Measurements from ENCODE around the gene AHCYL1.

The AHCYL1 gene

DNA sequence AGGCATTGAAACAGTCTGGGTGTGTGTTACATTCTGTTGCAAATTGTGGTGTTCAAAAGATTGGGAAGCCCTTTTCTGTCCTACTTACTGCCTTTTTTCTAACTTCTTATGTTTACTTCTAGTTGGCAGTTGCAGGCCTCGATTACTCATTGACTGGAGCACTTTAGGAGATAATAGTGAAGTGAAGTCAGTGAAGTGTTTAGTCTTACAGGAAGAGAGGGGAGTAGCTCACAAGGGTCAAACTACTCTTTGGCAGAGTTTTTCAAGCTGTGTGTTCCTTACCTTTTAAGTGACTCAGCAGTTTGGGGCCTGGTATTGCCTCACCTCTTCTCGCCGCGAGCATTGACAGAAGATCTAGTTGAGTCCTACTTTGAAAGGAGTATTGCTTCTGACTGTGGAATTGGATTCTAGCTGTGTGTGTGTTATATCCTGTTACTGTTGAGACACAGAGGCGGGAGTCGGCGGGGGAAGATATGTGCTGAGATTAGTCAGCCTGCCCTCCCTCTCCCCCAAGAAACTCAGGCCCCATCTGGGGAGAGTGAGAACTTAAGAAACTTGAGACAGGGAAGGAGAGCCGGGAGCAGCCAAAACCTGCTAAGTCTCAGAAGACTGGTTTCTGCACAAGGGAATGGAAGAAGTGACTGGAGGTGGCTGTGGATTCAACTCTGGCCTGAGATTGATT is 19.3 kb downstream of the AHCYL1 start:
- no peak overlapping the region for H3K9ac ChIP-seq (ENCODE audit: low read length)
- H3K4me1 ChIP-seq (ENCODE audit: insufficient read depth, low read length), result peaks cover 47% of the 10 kb centered on the region
- H3K27ac ChIP-seq (ENCODE audit: low read depth, low read length), result peak overlapping the region; percentile 59
- H3K4me3 ChIP-seq (ENCODE audit: low read depth in 1 of 2, low read length in 2 of 2), result peak overlapping the region in 1 of 2 donors; percentile 41
- H3K36me3 ChIP-seq (ENCODE audit: insufficient read depth, low read length), result peaks cover 1% of the 10 kb centered on the region
- no peaks in the 10 kb centered on the region for H3K9me3 ChIP-seq (ENCODE audit: low read length)
- H3K27me3 ChIP-seq (ENCODE audit: control insufficient read depth in 1 of 2, insufficient read depth in 2 of 2, low read length in 2 of 2), result no peaks in the 10 kb centered on the region

DNA sequence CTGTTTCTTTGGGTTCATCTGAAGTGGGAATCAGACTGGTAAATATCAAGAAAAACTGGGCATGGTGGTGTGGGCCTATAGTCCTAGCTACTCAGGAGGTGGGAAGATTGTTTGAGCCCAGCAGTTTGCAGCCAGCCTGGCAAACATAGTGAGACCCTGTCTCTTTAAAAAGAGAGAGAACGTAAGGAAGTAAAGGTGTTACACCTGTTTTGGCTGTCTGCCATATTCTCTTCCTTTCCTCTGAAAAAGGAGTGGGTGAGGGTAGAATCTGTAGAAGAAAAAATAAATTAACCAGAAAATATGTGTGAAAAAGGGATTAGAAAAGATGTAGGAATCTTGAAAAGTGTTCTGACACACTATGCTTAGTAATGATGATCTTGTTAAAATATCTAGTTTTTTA is 20.0 kb downstream of the AHCYL1 start:
- no peak overlapping the region for H3K9ac ChIP-seq (ENCODE audit: low read length)
- H3K27ac ChIP-seq (ENCODE audit: low read depth, low read length), result peak overlapping the region; percentile 59
- H3K36me3 ChIP-seq (ENCODE audit: insufficient read depth, low read length), result peaks cover 8% of the 10 kb centered on the region
- H3K27me3 ChIP-seq (ENCODE audit: control insufficient read depth in 1 of 2, insufficient read depth in 2 of 2, low read length in 2 of 2), result no peaks in the 10 kb centered on the region
- no peaks in the 10 kb centered on the region for H3K9me3 ChIP-seq (ENCODE audit: low read length)
- peaks cover 47% of the 10 kb centered on the region for H3K4me1 ChIP-seq (ENCODE audit: insufficient read depth, low read length)
- peak overlapping the region in 1 of 2 donors; percentile 41 for H3K4me3 ChIP-seq (ENCODE audit: low read depth in 1 of 2, low read length in 2 of 2)

DNA sequence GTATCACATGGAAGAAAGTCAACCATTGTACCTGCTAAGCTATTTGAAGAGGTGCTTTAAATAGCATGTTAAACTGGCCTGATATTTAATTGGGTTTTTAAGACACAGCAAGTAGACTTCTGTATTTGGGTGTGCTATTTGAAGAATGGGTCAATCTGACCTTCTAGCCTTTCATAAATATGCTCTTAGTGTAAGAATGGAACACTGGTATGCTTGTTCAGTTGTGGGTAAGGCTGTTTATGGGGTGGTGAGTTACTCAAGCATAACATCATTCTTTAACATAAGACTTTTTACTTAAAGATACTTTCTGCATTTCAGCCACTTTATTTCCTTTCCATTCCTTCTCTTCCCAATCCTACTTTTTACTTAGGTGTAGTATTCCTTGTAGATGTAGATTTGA is 21.4 kb downstream of the AHCYL1 start:
- H3K4me3 ChIP-seq (ENCODE audit: low read depth in 1 of 2, low read length in 2 of 2), result no peak overlapping the region
- peaks cover 48% of the 10 kb centered on the region for H3K4me1 ChIP-seq (ENCODE audit: insufficient read depth, low read length)
- H3K36me3 ChIP-seq (ENCODE audit: insufficient read depth, low read length), result peaks cover 20% of the 10 kb centered on the region
- H3K9ac ChIP-seq (ENCODE audit: low read length), result no peak overlapping the region
- no peaks in the 10 kb centered on the region for H3K27me3 ChIP-seq (ENCODE audit: control insufficient read depth in 1 of 2, insufficient read depth in 2 of 2, low read length in 2 of 2)
- no peaks in the 10 kb centered on the region for H3K9me3 ChIP-seq (ENCODE audit: low read length)
- no peak overlapping the region for H3K27ac ChIP-seq (ENCODE audit: low read depth, low read length)

DNA sequence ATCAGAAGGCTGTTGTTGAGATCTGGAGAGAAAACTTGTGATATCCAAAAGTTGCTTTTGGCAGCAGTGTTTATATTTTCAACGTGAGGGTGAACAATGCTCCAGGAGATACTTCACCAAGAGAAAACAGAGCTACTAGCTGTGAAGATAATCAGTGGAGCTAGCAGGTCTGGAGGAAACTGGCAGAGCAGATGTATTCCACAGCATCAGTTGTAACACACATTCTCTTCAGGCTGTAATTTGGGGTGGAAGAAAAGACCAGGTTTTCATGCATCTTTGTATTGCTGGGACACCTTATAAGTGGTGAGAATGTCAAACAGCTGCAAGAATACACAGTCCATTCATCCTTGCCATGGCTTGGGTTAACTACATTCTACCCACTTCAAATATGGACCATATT is 22.0 kb downstream of the AHCYL1 start:
- H3K4me3 ChIP-seq (ENCODE audit: low read depth in 1 of 2, low read length in 2 of 2), result no peak overlapping the region
- peaks cover 54% of the 10 kb centered on the region for H3K4me1 ChIP-seq (ENCODE audit: insufficient read depth, low read length)
- H3K9ac ChIP-seq (ENCODE audit: low read length), result no peak overlapping the region

DNA sequence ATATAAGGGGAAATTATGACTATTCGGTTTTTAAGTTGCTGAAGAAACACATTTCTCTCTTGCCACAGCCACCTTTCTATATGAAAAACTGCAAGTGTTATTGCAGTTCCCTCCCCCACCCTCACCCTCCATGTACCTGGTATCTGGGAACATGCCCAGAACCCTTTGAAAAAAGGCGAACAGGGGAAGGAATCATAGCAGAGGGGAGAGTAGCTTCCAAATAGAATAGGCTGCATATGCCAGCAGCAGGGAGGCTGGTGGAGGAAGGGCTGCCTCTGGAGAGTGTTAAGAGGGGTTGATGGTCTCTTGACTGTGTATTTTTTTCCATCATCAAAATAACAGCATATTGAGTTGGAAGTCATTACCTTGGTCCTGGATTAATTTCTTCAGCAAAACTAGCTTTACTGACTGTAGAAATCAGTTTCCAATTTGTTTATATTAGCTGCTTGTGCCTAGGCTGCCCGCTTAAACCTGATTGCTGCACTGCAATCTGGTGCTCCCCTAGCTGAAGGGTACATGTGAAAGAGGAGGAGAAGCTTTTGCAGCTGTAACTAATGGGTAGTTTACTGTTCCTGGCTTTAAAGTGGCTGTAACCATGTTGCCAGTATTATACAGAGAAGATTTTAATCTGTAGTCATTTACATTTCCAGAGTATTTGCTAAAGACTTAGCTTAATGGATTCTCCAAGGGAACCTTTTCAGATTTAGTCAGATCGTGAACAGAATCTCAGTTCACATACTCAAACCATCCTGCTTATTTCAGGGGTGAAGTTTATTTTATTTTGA is 22.7 kb downstream of the AHCYL1 start:
- no peaks in the 10 kb centered on the region for H3K9me3 ChIP-seq (ENCODE audit: low read length)
- peaks cover 33% of the 10 kb centered on the region for H3K36me3 ChIP-seq (ENCODE audit: insufficient read depth, low read length)
- no peaks in the 10 kb centered on the region for H3K27me3 ChIP-seq (ENCODE audit: control insufficient read depth in 1 of 2, insufficient read depth in 2 of 2, low read length in 2 of 2)
- H3K4me3 ChIP-seq (ENCODE audit: low read depth in 1 of 2, low read length in 2 of 2), result no peak overlapping the region
- no peak overlapping the region for H3K9ac ChIP-seq (ENCODE audit: low read length)
- H3K4me1 ChIP-seq (ENCODE audit: insufficient read depth, low read length), result peaks cover 60% of the 10 kb centered on the region
- H3K27ac ChIP-seq (ENCODE audit: low read depth, low read length), result peak overlapping the region; percentile 57

More for the DNA sequence above, 22.0 kb downstream of the AHCYL1 start:
- Histone ChIP-seq H3K27ac (ENCODE audit: low read depth, low read length) (peak overlapping the region; percentile 57), H3K36me3 (ENCODE audit: insufficient read depth, low read length) (peaks cover 26% of the 10 kb centered on the region), H3K9me3 (ENCODE audit: low read length) (no peaks in the 10 kb centered on the region), H3K27me3 (ENCODE audit: control insufficient read depth in 1 of 2, insufficient read depth in 2 of 2, low read length in 2 of 2) (no peaks in the 10 kb centered on the region)

DNA sequence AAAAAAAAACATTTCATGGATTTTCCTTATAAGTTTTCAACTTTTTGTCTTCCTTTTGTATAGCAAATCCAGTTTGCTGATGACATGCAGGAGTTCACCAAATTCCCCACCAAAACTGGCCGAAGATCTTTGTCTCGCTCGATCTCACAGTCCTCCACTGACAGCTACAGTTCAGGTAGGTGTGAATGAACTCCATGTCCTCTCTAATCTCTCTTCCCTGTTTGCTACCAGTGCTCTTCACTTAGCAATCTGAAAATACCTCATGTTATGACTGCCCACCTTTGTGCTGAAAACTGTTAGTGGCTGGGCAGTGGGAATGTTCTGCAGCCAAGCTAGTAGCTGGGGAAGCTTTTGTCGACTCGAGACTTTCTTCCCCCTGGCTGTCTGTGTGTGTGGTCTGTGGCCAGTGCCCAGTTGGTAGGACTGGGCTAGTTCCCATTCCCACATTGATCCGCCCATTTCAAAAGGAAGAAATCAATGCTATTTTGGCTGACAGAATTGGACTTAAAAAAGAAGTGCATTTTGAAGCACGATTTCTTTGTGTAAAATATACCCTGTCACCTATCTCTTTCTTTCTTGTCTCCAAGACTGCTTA is 24.5 kb downstream of the AHCYL1 start:
- no peak overlapping the region for H3K4me3 ChIP-seq (ENCODE audit: low read depth in 1 of 2, low read length in 2 of 2)
- peaks cover 45% of the 10 kb centered on the region for H3K36me3 ChIP-seq (ENCODE audit: insufficient read depth, low read length)
- H3K27me3 ChIP-seq (ENCODE audit: control insufficient read depth in 1 of 2, insufficient read depth in 2 of 2, low read length in 2 of 2), result no peaks in the 10 kb centered on the region
- H3K9ac ChIP-seq (ENCODE audit: low read length), result no peak overlapping the region
- no peak overlapping the region for H3K27ac ChIP-seq (ENCODE audit: low read depth, low read length)
- H3K4me1 ChIP-seq (ENCODE audit: insufficient read depth, low read length), result peaks cover 50% of the 10 kb centered on the region
- H3K9me3 ChIP-seq (ENCODE audit: low read length), result no peaks in the 10 kb centered on the region

DNA sequence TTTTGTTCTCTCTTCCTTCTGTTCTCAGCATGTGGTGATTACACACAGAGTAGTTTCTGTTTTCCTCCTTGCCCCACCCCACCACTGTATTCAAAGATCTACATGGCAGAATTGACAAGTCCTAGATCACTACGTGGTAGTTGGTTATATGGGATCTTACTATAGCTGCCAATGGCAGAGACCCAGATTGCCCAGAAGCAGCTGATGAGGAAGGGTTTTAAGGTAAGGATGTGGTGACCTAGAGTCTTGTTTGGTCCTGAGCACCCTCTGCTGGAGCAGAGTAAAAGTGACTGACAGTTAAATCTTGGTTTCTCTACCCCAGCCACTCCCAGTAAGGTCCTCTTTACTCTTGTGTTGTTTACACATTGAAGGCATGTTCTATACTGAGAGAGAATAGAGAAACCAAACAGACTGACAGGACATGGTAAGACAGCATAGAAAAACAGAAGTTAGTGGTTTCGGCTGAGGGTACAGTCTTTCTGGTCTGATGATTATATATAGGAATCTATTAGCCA is 27.0 kb downstream of the AHCYL1 start:
- peaks cover 70% of the 10 kb centered on the region for H3K36me3 ChIP-seq (ENCODE audit: insufficient read depth, low read length)
- H3K27me3 ChIP-seq (ENCODE audit: control insufficient read depth in 1 of 2, insufficient read depth in 2 of 2, low read length in 2 of 2), result no peaks in the 10 kb centered on the region
- H3K9me3 ChIP-seq (ENCODE audit: low read length), result no peaks in the 10 kb centered on the region
- H3K27ac ChIP-seq (ENCODE audit: low read depth, low read length), result no peak overlapping the region
- H3K4me3 ChIP-seq (ENCODE audit: low read depth in 1 of 2, low read length in 2 of 2), result no peak overlapping the region
- peaks cover 24% of the 10 kb centered on the region for H3K4me1 ChIP-seq (ENCODE audit: insufficient read depth, low read length)
- no peak overlapping the region for H3K9ac ChIP-seq (ENCODE audit: low read length)

DNA sequence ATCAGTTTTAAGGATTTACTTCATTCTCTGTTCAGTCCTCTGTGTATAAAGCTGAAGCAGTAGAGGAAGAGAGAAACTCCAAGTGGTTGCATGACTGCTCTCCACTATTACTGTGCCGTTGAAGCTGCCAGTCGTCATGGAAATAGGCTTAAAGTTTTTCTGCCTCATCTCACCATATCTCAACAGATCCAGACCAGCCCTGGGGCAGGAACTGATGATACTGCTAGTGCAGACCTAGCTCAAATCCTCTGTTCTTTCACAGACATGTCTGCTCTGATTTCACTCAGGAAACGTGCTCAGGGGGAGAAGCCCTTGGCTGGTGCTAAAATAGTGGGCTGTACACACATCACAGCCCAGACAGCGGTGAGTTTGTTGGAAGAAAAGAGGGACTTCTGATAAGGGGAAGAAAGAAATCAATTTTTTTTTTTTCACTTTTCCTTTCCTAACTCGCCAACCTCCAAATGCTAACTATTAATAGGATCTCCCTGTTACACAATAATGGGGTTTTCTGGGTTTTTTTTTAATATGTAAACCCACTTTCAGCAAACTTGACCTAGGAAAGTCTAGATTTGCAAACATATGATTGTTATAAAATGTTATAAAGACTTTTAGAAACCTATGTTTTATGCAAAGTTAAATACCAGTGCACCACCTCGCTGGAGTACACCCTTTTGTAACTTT is 27.7 kb downstream of the AHCYL1 start:
- no peak overlapping the region for H3K27ac ChIP-seq (ENCODE audit: low read depth, low read length)
- no peak overlapping the region for H3K4me3 ChIP-seq (ENCODE audit: low read depth in 1 of 2, low read length in 2 of 2)
- H3K36me3 ChIP-seq (ENCODE audit: insufficient read depth, low read length), result peaks cover 76% of the 10 kb centered on the region

DNA sequence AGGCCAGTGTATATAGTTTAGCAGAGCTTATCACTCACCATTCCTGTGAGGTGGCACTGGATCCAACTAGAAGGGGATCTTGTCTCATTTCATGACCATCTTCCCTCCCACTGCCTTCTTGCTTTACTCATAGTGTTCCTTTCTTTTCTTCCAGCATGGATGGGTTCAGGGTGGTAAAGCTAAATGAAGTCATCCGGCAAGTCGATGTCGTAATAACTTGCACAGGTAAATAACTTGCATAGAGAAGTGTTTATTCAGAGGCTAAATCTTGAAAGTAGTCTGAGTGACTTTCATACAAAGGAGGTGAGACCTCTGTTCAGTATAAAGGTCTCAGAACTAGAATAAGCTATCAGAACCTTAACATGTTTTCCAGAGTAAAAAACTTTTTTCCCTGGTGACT is 33.2 kb downstream of the AHCYL1 start:
- Histone ChIP-seq H3K27ac (ENCODE audit: low read depth, low read length) (no peak overlapping the region), H3K36me3 (ENCODE audit: insufficient read depth, low read length) (peaks cover 93% of the 10 kb centered on the region), H3K4me1 (ENCODE audit: insufficient read depth, low read length) (no peaks in the 10 kb centered on the region), H3K9ac (ENCODE audit: low read length) (no peak overlapping the region), H3K27me3 (ENCODE audit: control insufficient read depth in 1 of 2, insufficient read depth in 2 of 2, low read length in 2 of 2) (no peaks in the 10 kb centered on the region), H3K9me3 (ENCODE audit: low read length) (no peaks in the 10 kb centered on the region), H3K4me3 (ENCODE audit: low read depth in 1 of 2, low read length in 2 of 2) (no peak overlapping the region)

More for the DNA sequence above, 27.7 kb downstream of the AHCYL1 start:
- no peaks in the 10 kb centered on the region for H3K9me3 ChIP-seq (ENCODE audit: low read length)
- no peaks in the 10 kb centered on the region for H3K27me3 ChIP-seq (ENCODE audit: control insufficient read depth in 1 of 2, insufficient read depth in 2 of 2, low read length in 2 of 2)
- H3K4me1 ChIP-seq (ENCODE audit: insufficient read depth, low read length), result peaks cover 18% of the 10 kb centered on the region
- H3K9ac ChIP-seq (ENCODE audit: low read length), result no peak overlapping the region

DNA sequence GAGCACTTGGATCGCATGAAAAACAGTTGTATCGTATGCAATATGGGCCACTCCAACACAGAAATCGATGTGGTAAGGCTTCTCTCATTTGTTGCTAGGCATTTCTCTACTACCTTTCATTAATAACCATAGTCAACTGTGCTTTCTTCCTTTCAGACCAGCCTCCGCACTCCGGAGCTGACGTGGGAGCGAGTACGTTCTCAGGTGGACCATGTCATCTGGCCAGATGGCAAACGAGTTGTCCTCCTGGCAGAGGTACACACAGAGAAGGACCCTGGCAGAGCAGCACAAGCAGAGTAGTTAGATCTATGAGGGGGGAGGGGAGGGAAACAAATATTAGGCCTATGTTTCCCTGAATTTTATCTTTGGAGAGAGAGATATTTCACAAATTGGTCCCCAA is 33.8 kb downstream of the AHCYL1 start:
- Histone ChIP-seq H3K27ac (ENCODE audit: low read depth, low read length) (no peak overlapping the region), H3K9me3 (ENCODE audit: low read length) (no peaks in the 10 kb centered on the region), H3K4me1 (ENCODE audit: insufficient read depth, low read length) (no peaks in the 10 kb centered on the region), H3K27me3 (ENCODE audit: control insufficient read depth in 1 of 2, insufficient read depth in 2 of 2, low read length in 2 of 2) (no peaks in the 10 kb centered on the region), H3K36me3 (ENCODE audit: insufficient read depth, low read length) (peaks cover 95% of the 10 kb centered on the region), H3K9ac (ENCODE audit: low read length) (no peak overlapping the region), H3K4me3 (ENCODE audit: low read depth in 1 of 2, low read length in 2 of 2) (no peak overlapping the region)

DNA sequence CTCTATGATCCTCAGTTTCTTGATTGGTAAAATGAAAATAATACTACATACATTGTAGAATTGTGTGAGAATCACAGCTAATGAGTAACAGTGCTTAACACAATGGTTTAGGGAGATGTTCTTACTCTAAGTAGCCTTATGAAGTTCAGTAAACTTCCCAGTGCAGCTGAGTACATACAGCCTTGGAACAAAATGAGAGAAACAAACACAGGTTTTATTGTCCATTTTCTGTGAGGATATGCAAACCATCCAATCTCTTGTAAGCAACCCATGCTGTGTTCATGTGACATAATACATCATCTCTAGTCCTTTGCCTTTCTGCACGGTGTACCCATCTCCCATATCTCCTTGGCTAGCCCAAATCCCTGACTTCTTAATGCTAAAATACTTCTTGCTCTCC is 35.2 kb downstream of the AHCYL1 start:
- no peak overlapping the region for H3K9ac ChIP-seq (ENCODE audit: low read length)
- H3K4me1 ChIP-seq (ENCODE audit: insufficient read depth, low read length), result no peaks in the 10 kb centered on the region
- no peaks in the 10 kb centered on the region for H3K9me3 ChIP-seq (ENCODE audit: low read length)
- H3K4me3 ChIP-seq (ENCODE audit: low read depth in 1 of 2, low read length in 2 of 2), result no peak overlapping the region
- peaks cover 93% of the 10 kb centered on the region for H3K36me3 ChIP-seq (ENCODE audit: insufficient read depth, low read length)
- no peak overlapping the region for H3K27ac ChIP-seq (ENCODE audit: low read depth, low read length)
- no peaks in the 10 kb centered on the region for H3K27me3 ChIP-seq (ENCODE audit: control insufficient read depth in 1 of 2, insufficient read depth in 2 of 2, low read length in 2 of 2)
